GM21515 (cell line): ENCODE results near the gene PMPCA.
A peak's percentile ranks its signal among the peaks of the same experiment; 100 is the strongest.

Source experiments
- ATAC-seq: cut with Tn5 transposase; IDR thresholded peaks from one replicate; pipeline ENCODE4 v1.9.1; 2021; ENCODE audit not compliant: unreplicated experiment

Gene PMPCA

GRCh38 chr9:136410500-136411287 lies at the start of gene PMPCA, which contains the start of gene ENTR1:
Gene PMPCA, plus strand, starts transcription at chr9:136410658. Its CDS starts 11 bp downstream, at chr9:136410669.
Gene ENTR1, minus strand, starts transcription at chr9:136410614. Its CDS starts 217 bp downstream, at chr9:136410397.
- ATAC-seq = peak; percentile 79

GRCh38 chr9:136361047-136361753 lies 49.3 kb upstream of the PMPCA start:
- no peak for ATAC-seq

- ATAC-seq = no peak
These were observed 48.6 kb upstream of the PMPCA start for GRCh38 chr9:136361754-136362449.

GRCh38 chr9:136362450-136362784 lies 48.0 kb upstream of the PMPCA start:
- no peak for ATAC-seq

- ATAC-seq = peak; percentile 63
These were observed 47.1 kb upstream of the PMPCA start, which contains the start of gene DNLZ for GRCh38 chr9:136363106-136363948. Gene DNLZ, minus strand, starts transcription at chr9:136363744. Its CDS starts 30 bp downstream, at chr9:136363714.

- no peak for ATAC-seq
These were observed 46.3 kb upstream of the PMPCA start for GRCh38 chr9:136363949-136364748.

GRCh38 chr9:136364942-136365774 lies 45.3 kb upstream of the PMPCA start:
- no peak for ATAC-seq

- ATAC-seq = no peak
These were observed 44.7 kb upstream of the PMPCA start for GRCh38 chr9:136365775-136366222.

- no peak for ATAC-seq
These were observed 43.6 kb upstream of the PMPCA start for GRCh38 chr9:136366826-136367225.

GRCh38 chr9:136367296-136368145 lies 42.9 kb upstream of the PMPCA start:
- no peak for ATAC-seq

GRCh38 chr9:136368190-136368589 lies 42.3 kb upstream of the PMPCA start:
- no peak for ATAC-seq

- ATAC-seq = no peak
These were observed 40.4 kb upstream of the PMPCA start for GRCh38 chr9:136370037-136370436.

- ATAC-seq = no peak
These were observed 39.5 kb upstream of the PMPCA start for GRCh38 chr9:136370687-136371532.

- no peak for ATAC-seq
These were observed 39.0 kb upstream of the PMPCA start for GRCh38 chr9:136371533-136371880.

GRCh38 chr9:136372006-136372405 lies 38.5 kb upstream of the PMPCA start:
- no peak for ATAC-seq

- ATAC-seq = no peak
These were observed 37.7 kb upstream of the PMPCA start for GRCh38 chr9:136372561-136373299.
